ENCODE results near the gene MSX2. TPM values are rescaled to one million over a fixed set of nuclear protein-coding genes. Genes with fewer than 3 reads are reported as not detected.

MSX2 gene
- total and polyA plus RNA-seq, 2 of the 4 experiments (the other 2 are of a cell fraction) = 2.2 to 3.7 TPM

- Histone ChIP-seq H3K18ac (ENCODE audit: low read depth, low read length) (no peak overlapping the region), H3K56ac (ENCODE audit: extremely low read depth, insufficient read depth, low read length) (no peak overlapping the region), H2BK15ac (ENCODE audit: low read depth, low read length) (no peak overlapping the region), H3K14ac (replicated peaks; ENCODE audit: low read depth, low read length) (no peak overlapping the region), H2AK5ac (ENCODE audit: low read depth, low read length) (no peak overlapping the region), H3K36me3 (ENCODE audit: control insufficient read depth, insufficient read depth, low read length) (no peaks in the 10 kb centered on the region), H2BK20ac (ENCODE audit: low read depth, low read length) (no peak overlapping the region), H4K20me1 (ENCODE audit: insufficient read depth, low read length) (no peaks in the 10 kb centered on the region), H2BK5ac (ENCODE audit: low read depth, low read length, poor library complexity, severe bottlenecking) (no peak overlapping the region), H3K23ac (ENCODE audit: low read depth, low read length) (no peak overlapping the region), H2AFZ (replicated peaks; ENCODE audit: low read length, poor library complexity) (no peak overlapping the region), H4K5ac (ENCODE audit: low read depth, low read length) (no peak overlapping the region), H3K4me1 (ENCODE audit: control insufficient read depth, insufficient read depth, low read length) (no peaks in the 10 kb centered on the region), H2BK120ac (ENCODE audit: low read depth, low read length) (no peak overlapping the region), H2AK9ac (replicated peaks; ENCODE audit: low read depth, low read length, poor library complexity) (no peak overlapping the region), H3K9me3 (ENCODE audit: control insufficient read depth, insufficient read depth, low read length) (no peaks in the 10 kb centered on the region), H4K91ac (ENCODE audit: insufficient read depth, low read depth, low read length) (no peak overlapping the region), H4K8ac (ENCODE audit: low read depth in 2 of 2, low read length in 2 of 2) (no peak overlapping the region), H3K4me2 (ENCODE audit: low read depth, low read length) (no peak overlapping the region), H3K4ac (ENCODE audit: low read depth, low read length) (no peak overlapping the region), H3K9me1 (ENCODE audit: insufficient read depth, low read length) (no peaks in the 10 kb centered on the region), H3K4me3 (ENCODE audit: insufficient read depth, low read depth, low read length) (no peak overlapping the region), H3K27ac (ENCODE audit: insufficient read depth, low read length) (no peak overlapping the region), H3K79me1 (ENCODE audit: low read depth in 1 of 2, low read length in 2 of 2) (no peaks in the 10 kb centered on the region), H3K9ac (ENCODE audit: low read depth, low read length) (no peak overlapping the region), H3K27me3 (ENCODE audit: control insufficient read depth, insufficient read depth, low read length) (peaks cover 5% of the 10 kb centered on the region)
- no peak for ATAC-seq (ENCODE audit: low read depth)
- WGBS, 2 experiments (ENCODE audit: extremely low coverage in 2 of 2, insufficient read length in 1 of 2) = 88% methylated on average over 6 of the region's 11 CpGs; no CpG with 5 or more reads in 1 of the 2 experiments
- ChIA-PET CTCF (no interaction called here), POLR2A (ENCODE audit: unreplicated experiment) (no interaction called here)
- no peak for DNase-seq
- TF ChIP-seq MAZ (IDR thresholded peaks at IDR 0.05; ENCODE audit: borderline replicate concordance, low read depth, low read length) (no peak), NFE2L2 (IDR thresholded peaks at IDR 0.05; ENCODE audit: low read depth, low read length) (no peak), RFX5 (IDR thresholded peaks at IDR 0.05; ENCODE audit: low read depth, low read length) (no peak), MAFK (IDR thresholded peaks at IDR 0.05; ENCODE audit: low read depth, low read length) (no peak), MXI1 (IDR thresholded peaks at IDR 0.05; ENCODE audit: borderline replicate concordance, low read depth, low read length) (no peak), SMC3 (IDR thresholded peaks at IDR 0.05; ENCODE audit: low read depth, low read length) (no peak), CEBPB (IDR thresholded peaks at IDR 0.05; ENCODE audit: low read depth, low read length) (no peak), RAD21 (IDR thresholded peaks at IDR 0.05; ENCODE audit: low read length) (no peak), RCOR1 (IDR thresholded peaks at IDR 0.05; ENCODE audit: insufficient replicate concordance, low read length) (no peak), BHLHE40 (IDR thresholded peaks at IDR 0.05; ENCODE audit: low read depth, low read length) (no peak), CTCF (conservative IDR thresholded peaks at IDR 0.05; ENCODE audit: low read depth, low read length) (no peak), FOS (IDR thresholded peaks at IDR 0.05; ENCODE audit: low read depth, low read length) (no peak), ELK1 (IDR thresholded peaks at IDR 0.05; ENCODE audit: borderline replicate concordance, low read depth, low read length) (no peak), CHD1 (IDR thresholded peaks at IDR 0.05; ENCODE audit: low read depth, low read length) (no peak), POLR2A (IDR thresholded peaks at IDR 0.05; ENCODE audit: low read depth, low read length) (no peak)
- TF ChIP-seq, protein P1, sequence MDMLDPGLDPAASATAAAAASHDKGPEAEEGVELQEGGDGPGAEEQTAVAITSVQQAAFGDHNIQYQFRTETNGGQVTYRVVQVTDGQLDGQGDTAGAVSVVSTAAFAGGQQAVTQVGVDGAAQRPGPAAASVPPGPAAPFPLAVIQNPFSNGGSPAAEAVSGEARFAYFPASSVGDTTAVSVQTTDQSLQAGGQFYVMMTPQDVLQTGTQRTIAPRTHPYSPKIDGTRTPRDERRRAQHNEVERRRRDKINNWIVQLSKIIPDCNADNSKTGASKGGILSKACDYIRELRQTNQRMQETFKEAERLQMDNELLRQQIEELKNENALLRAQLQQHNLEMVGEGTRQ (IDR thresholded peaks at IDR 0.05; ENCODE audit: low read depth, low read length) = no peak
- dilution Hi-C loops (cut with HindIII; ENCODE audit: low sequenced_read_pairs, unreplicated experiment) (no loop called here), intact Hi-C loops (cut with micrococcal nuclease) (no loop called here), in situ Hi-C loops (cut with MboI; ENCODE audit: low sequenced_read_pairs) (no loop called here)
- BruUV-seq (replicated peaks) = no TSS peak
These were observed 36.3 kb downstream of the MSX2 start for GRCh38 chr5:174760721-174761120.
